NCI-H2227 treated with DMSO at 0.1 percent for 48 hours (cell line): Measurements from ENCODE around the gene PDGFC.

Source experiments
- DNase-seq: peaks from one replicate; lab custom pipeline; 2025; lab: John Stamatoyannopoulos, UW

The PDGFC gene

DNA sequence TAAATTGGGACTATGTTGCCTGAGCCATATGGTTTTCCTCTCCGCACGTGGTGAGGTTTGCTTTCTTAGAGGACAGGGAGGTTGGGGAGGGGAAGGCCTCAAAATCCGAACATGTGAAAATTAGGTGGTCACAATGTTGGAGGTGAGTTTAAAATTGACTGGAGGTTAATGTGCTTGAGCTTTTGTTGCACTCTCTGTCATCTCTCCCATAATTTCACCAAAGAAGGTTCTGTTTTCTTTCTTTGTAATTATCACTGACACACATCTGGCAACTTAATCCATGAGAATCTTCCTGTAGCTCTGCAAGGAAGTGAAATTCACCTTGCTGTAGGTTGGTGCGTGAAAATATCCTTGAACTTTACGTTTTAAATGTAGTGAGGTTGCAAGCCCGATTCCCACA is 225.5 kb downstream of the PDGFC start:
- DNase-seq: peak; percentile 30

DNA sequence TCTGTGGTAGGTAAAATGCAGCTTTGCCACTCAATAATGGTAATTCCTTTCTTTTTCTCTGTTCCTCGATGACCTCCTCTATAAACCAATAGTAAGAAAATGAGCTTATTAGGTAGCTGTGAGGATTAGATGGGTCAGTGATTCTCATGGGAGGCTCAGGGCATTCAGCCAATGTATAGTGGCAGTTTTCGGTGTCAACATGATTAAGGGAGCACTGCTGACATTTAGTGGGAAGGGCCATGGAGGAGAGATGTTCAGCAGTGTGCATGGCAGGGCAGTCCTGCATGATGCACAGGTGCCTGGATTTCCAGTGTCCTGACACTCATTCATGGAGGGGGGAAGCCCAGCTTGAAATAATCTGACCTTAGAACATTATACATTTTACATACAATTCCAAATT is 232.8 kb downstream of the PDGFC start:
- no peak for DNase-seq

DNA sequence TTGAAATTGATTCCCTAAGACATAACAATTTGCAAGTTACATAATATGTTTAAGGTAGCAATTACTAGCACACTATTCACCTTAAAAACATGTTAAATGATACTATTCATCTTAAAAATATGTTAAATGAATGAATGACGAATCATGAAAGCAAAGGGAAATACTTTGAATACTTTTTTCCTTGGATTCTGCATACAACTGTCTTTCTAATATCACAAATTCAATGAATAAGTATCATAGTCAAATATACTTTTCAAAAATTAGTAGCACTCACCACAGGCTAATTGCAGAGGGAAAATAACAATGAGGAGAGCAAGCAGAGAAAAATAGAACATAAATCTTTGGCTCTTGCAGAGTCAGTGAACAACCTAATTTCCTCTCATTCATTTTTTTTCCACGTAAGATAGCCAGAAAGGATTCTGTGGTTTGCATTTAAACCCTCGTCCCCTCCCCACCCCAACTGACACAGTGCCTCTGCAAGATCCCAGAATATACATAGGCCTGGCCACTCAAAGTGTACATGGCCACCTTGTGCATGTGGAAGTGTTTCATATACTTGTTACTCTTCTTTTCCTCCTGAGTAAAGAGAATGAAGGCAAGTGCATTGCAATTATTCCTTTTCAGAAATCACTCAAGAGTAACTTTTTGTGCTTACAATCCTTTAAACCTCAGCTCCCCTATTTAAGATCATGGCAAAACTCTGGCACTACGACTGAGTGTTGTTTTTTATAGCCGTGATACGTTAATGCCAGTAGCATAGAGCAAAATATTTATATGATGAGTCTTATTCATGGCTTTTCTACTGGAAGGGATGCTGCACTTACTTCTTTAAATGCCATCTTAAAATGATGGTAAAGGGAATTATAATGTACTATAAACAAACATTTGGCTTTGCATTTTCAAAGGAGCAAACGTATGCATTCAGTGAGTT is 236.4 kb downstream of the PDGFC start:
- no peak for DNase-seq

DNA sequence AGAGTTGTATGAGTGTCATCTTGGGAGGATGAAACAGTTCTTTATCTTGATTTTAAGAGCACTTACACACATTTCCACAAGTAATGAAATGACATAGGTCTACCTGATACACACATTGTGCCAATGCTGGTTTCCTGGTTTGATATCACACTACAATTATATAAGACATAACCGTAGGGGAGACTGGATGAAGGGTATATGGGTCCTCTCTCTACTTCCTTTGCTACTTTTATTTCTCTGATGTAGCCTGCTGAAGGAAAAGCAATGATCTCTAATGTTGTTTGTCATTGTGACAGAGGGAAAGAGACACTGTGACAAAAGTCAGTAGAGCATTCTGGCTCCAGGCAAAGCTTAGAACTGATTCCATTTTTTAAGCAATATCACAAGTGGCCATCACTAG is 238.0 kb downstream of the PDGFC start:
- no peak for DNase-seq

DNA sequence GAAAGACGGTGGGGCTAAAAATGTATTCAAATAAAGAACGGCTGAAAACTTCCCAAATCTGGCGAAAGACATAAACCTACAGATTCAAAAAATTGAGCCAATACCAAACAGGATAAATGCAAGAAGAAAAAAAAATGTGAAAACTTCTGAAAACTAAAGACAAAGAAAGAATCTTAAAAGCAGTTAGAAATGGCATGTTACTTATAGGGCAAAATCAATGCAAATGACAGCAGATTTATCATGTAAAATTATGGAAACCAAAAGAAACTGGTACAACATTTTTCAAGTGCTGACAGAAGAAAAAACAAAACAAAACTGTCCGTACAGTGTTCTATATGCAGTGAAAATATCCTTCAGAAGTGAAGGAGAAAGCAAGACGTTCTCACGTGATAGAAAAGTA is 239.0 kb downstream of the PDGFC start:
- no peak for DNase-seq

- no peak for DNase-seq
These were observed 242.2 kb downstream of the PDGFC start for GRCh38 chr4:156729416-156729815.

DNA sequence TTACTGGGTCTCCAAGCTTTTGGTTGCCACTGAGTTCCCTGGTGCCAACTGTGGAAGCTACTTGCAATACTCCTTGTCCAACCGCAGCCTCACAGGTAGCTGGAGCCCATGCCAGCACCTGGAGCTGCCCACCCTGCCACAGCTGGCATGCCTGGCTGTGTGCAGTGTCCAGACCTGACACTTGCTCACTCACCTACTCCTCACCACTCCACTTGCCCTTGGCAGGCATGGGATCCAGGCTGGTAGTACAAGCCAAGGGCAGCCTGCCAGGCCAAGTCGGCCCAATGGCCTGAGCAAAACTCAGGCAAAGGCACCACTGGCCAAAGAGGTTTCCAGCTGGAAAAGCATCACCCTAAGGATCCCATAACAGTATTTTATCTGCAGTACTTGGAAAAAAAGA is 246.3 kb downstream of the PDGFC start:
- DNase-seq: no peak

GRCh38 chr4:156723951-156724668 is 247.5 kb downstream of the PDGFC start:
- DNase-seq: no peak

- DNase-seq: no peak
These were observed 253.4 kb downstream of the PDGFC start for GRCh38 chr4:156718226-156718625.

DNA sequence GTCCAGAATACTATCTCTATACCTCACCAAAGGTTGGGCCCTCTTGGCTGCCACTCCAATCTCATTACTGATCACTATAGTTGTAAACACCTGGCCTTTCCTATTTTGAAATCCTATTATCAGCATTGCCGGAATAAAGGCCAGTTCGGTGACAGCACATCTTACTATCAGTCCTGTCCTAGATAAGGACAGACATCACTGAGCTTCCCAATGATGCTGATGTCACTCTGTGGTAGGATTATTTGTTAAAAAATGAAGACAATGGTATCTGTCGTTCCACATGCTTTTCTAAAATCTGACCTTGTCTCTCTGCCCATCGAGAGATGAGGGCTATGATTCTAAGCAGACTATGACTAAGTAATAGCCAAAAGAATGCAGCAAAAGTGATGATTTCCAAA is 260.4 kb downstream of the PDGFC start:
- no peak for DNase-seq
